Lung (tissue), 12 donors: ENCODE measurements around the gene MRPL37. TPM values are rescaled to one million over a fixed set of nuclear protein-coding genes. Genes with fewer than 3 reads are reported as not detected.

Experiments used
- ATAC-seq: fragments of 200-7000 bp; cut with Tn5 transposase; one replicate; pipeline ENCODE4 v1.9.1; 2020; ENCODE audit warnings: moderate number of reproducible peaks; ENCODE audit not compliant: insufficient read depth, low FRiP score
- DNase-seq, 3 donors: peaks; one replicate each; pipeline ENCODE4 v3.0.0-alpha.2; 2013 to 2017
- H3K27ac ChIP-seq, 2 donors: one replicate each; pipeline ENCODE4 v1.5.1; 2013; ENCODE audit warnings: mild to moderate bottlenecking in 2 of 2, moderate library complexity in 2 of 2, control low read depth in 1 of 2, inconsistent platforms in 1 of 2, low read depth in 1 of 2, low read length in 1 of 2
- H3K27me3 ChIP-seq, 3 donors: one replicate each; pipeline ENCODE4 v1.5.1; 2013; ENCODE audit warnings: low read length in 2 of 3; ENCODE audit not compliant: control insufficient read depth in 3 of 3, insufficient read depth in 3 of 3
- H3K36me3 ChIP-seq, 4 donors: one replicate each; pipeline ENCODE4 v1.5.1; 2013; ENCODE audit warnings: low read length in 4 of 4, mild to moderate bottlenecking in 1 of 4, moderate library complexity in 1 of 4; ENCODE audit not compliant: control insufficient read depth in 4 of 4, insufficient read depth in 4 of 4
- H3K4me1 ChIP-seq, 5 donors: one replicate each; pipeline ENCODE4 v1.5.1; 2013; ENCODE audit warnings: low read length in 5 of 5, mild to moderate bottlenecking in 2 of 5, moderate library complexity in 1 of 5; ENCODE audit not compliant: control insufficient read depth in 5 of 5, insufficient read depth in 5 of 5
- H3K4me3 ChIP-seq: one replicate; pipeline ENCODE4 v1.5.1; 2013; ENCODE audit warnings: mild to moderate bottlenecking, control low read depth, moderate library complexity
- H3K9ac ChIP-seq, 2 donors: one replicate each; pipeline ENCODE4 v1.5.1; 2013; ENCODE audit warnings: low read length in 2 of 2, control low read depth in 1 of 2; ENCODE audit not compliant: insufficient read depth in 1 of 2
- H3K9me3 ChIP-seq, 4 donors: one replicate each; pipeline ENCODE4 v1.5.1; 2013; ENCODE audit warnings: low read length in 3 of 4, mild to moderate bottlenecking in 1 of 4, moderate library complexity in 1 of 4; ENCODE audit not compliant: control insufficient read depth in 4 of 4, insufficient read depth in 3 of 4
- WGBS, 2 donors: extraction: QIAGEN DNeasy Blood & Tissue Kit; methylation state at CpG; one replicate each; pipeline ENCODE4 v1.1.7; 2013; 5-methylcytosine and 5-hydroxymethylcytosine counted together
- polyA plus RNA-seq, 2 donors: library from polyadenylated mRNA; stranded (reverse); fragments of 200-250 nt; gene quantifications; one replicate each; pipeline ENCODE4 v1.2.1, GENCODE V29; 2013
- total RNA-seq, 2 donors: library from RNA; depleted of rRNA in 1 of 2; stranded (reverse); fragments of >200 nt in 1 of 2; gene quantifications; one replicate each; pipeline ENCODE4 v1.2.1, GENCODE V29; 2014 to 2021
- TF ChIP-seq, protein P1 (sequence below): IDR thresholded peaks from 2 replicates; pipeline ENCODE4 v1.5.1; 2012; ENCODE audit warnings: mild to moderate bottlenecking; ENCODE audit errors: control extremely low read depth, extremely low read depth
- donor health status: control.
- donor health status: control.
- donor health status: Bipolar disorder and iron deficiency.
- donor health status: healthy.
- donor health status: DM: yes; HTN: yes; CAD: no.

Gene MRPL37
- total and polyA plus RNA-seq, 4 donors, result 23.9 to 68.5 (median 39.7) TPM

DNA sequence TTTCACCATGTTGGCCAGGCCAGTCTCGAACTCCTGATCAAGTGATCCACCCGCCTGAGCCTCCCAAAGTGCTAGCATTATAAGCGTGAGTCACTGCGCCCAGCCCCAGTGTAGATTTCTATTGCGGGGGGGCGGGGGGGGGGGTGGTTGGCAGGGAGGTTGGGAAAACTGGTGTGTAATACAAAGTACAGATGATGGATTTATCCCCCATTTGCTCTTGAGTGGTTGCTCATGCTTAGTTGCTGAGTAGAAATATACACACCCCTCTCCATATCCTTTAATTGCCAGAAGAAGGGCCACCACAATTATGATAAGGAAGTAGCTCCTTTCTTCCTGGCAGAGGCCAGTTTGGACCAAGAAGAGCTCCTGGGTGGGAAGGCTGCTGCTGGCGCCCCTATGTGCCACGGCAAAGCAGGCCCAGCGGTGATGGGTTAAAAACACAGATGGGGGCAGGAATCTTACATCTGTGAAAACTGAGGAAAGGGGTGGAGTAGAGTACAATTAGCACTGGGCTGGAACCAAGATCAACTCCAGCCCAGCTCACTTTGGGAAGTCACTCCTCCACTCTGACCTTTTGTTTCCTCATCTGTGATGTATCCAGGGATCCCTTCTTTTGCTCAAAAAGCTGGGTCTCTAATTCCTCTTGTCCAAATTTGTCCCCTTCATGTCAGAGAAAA is 55.2 kb downstream of the MRPL37 start:
- H3K4me1 ChIP-seq, result peaks cover 0 to 5% (median 3%) of the 10 kb centered on the region in 5 donors
- DNase-seq (no peak), ATAC-seq (no peak)
- H3K9ac ChIP-seq, result no peak overlapping the region
- H3K27ac ChIP-seq, result no peak overlapping the region
- no peaks in the 10 kb centered on the region for H3K27me3 ChIP-seq
- TF ChIP-seq, protein P1, sequence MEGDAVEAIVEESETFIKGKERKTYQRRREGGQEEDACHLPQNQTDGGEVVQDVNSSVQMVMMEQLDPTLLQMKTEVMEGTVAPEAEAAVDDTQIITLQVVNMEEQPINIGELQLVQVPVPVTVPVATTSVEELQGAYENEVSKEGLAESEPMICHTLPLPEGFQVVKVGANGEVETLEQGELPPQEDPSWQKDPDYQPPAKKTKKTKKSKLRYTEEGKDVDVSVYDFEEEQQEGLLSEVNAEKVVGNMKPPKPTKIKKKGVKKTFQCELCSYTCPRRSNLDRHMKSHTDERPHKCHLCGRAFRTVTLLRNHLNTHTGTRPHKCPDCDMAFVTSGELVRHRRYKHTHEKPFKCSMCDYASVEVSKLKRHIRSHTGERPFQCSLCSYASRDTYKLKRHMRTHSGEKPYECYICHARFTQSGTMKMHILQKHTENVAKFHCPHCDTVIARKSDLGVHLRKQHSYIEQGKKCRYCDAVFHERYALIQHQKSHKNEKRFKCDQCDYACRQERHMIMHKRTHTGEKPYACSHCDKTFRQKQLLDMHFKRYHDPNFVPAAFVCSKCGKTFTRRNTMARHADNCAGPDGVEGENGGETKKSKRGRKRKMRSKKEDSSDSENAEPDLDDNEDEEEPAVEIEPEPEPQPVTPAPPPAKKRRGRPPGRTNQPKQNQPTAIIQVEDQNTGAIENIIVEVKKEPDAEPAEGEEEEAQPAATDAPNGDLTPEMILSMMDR, result no peak
- H3K9me3 ChIP-seq, result no peaks in the 10 kb centered on the region
- H3K36me3 ChIP-seq, result peaks cover 0 to 14% (median 8%) of the 10 kb centered on the region in 4 donors
- 95% methylated on average over 8 to 9 of the region's 9 CpGs for WGBS, 2 donors
- H3K4me3 ChIP-seq, result no peak overlapping the region

DNA sequence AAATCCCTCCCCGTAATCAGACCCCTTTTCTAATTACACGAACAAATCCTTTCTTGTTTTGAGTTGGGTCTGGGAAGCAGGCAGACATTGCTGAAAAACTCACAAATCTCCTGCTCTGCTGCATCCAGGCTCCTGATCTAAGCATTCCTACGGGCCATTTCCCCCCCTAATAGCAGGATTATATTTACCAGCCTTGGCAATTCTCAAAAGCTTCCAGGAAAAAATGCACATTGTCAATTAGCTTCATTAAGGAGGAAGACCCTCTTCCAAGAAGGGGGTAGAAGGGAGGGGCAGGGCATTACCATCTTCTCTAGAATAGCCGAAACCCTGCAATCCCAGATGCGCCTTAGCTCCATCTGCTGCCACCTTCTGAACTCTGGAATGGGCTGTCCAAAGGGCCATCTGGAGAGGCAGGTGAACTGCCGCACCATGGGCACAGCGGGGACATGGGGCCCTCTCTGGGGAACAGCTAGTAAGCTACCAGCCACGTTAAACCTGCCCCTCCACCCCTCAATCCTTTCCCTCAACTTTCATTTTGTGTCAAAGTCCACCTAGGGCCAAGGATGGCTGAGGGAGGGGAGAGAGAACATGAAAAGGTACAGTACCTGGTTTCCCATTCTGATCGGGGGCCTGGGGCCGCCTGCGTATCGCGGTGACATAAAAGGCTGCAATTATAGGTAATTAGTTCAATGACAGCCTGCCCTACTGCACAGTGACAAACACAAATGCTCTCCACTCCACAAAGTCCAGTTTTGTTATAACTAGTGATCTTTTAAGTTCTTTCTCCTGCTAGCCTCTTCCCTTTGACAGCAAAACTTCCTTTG is 56.8 kb downstream of the MRPL37 start:
- ATAC-seq, result no peak
- Histone ChIP-seq H3K36me3 (peaks cover 0 to 8% (median 6%) of the 10 kb centered on the region in 4 donors), H3K9ac (no peak overlapping the region)

DNA sequence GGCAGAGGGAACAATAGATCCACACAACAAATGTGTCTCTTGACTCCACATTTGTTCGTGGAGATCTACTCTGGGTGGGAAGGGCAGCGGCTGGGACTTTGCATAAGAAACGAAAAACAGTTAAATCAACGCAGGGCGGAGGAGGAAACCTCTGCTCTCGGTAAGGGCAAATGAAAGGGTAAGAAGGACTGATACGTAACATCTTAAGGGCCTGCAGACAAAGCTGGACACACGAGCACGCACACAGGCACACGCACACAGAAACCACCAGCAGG is 57.3 kb downstream of the MRPL37 start:
- ATAC-seq, result no peak
- H3K9ac ChIP-seq, result no peak overlapping the region

More for the DNA sequence above, 56.8 kb downstream of the MRPL37 start:
- no peak for DNase-seq
- TF ChIP-seq, protein P1, result no peak
- 93 to 96% methylated on average over 13 of the region's 13 CpGs for WGBS, 2 donors
- H3K27ac ChIP-seq, result no peak overlapping the region
- H3K9me3 ChIP-seq, result no peaks in the 10 kb centered on the region
- H3K4me3 ChIP-seq, result no peak overlapping the region
- no peaks in the 10 kb centered on the region for H3K27me3 ChIP-seq
- peaks cover 0 to 5% (median 3%) of the 10 kb centered on the region in 5 donors for H3K4me1 ChIP-seq

More for the DNA sequence above, 57.3 kb downstream of the MRPL37 start:
- Histone ChIP-seq H3K27me3 (no peaks in the 10 kb centered on the region), H3K4me3 (no peak overlapping the region), H3K36me3 (peaks cover 0 to 8% (median 6%) of the 10 kb centered on the region in 4 donors), H3K9me3 (no peaks in the 10 kb centered on the region), H3K4me1 (peaks cover 0 to 5% (median 3%) of the 10 kb centered on the region in 5 donors), H3K27ac (no peak overlapping the region)
- no peak for DNase-seq
- 86 to 89% methylated on average over 10 of the region's 10 CpGs for WGBS, 2 donors
- TF ChIP-seq, protein P1, result no peak
